PC-3 (cell line): ENCODE measurements around the gene AIFM1. TPM values are rescaled to one million over a fixed set of nuclear protein-coding genes. Genes with fewer than 3 reads are reported as not detected.
"Not testable (repeated sequence)": the region's sequence is repeated elsewhere in the genome, so short reads cannot be mapped to it uniquely, and the experiment has no call there.

ENCODE experiments used
- ATAC-seq: fragments of 200-7000 bp; cut with Tn5 transposase; 2 replicates; pipeline ENCODE4 v1.9.1; 2020; ENCODE audit warnings: mild to moderate bottlenecking, moderate library complexity
- BruUV-seq: library from RNA; stranded (reverse); fragments of 400-500 nt; replicated peaks from 2 replicates; lab custom pipeline; 2021; lab: Mats Ljungman, UMichigan
- CTCF ChIA-PET: fragments of 300-600 bp; sonication (Branson Sonifier 250); formaldehyde crosslinking; loops from one replicate; lab custom pipeline; 2022; ENCODE audit warnings: antibody characterized with exemption; lab: Charles Lee
- POLR2A ChIA-PET: fragments of 300-600 bp; sonication (Branson Sonifier 250); formaldehyde crosslinking; loops from one replicate; lab custom pipeline; 2022; ENCODE audit warnings: antibody characterized with exemption; ENCODE audit not compliant: unreplicated experiment; lab: Charles Lee
- DNase-seq: peaks from one replicate; pipeline ENCODE4 v3.0.0-alpha.2; 2015
- H2AFZ ChIP-seq: fragments of 300-600 bp; sonication (generic); 2 replicates; pipeline ENCODE4 v1.6.0; 2016; ENCODE audit warnings: antibody characterized with exemption, low read length
- H3F3A ChIP-seq: fragments of 300-600 bp; sonication (generic); one replicate; pipeline ENCODE4 v1.6.0; 2017; ENCODE audit warnings: antibody characterized with exemption, low read length, control low read depth, mild to moderate bottlenecking; ENCODE audit not compliant: unreplicated experiment
- H3K27ac ChIP-seq: fragments of 300-600 bp; sonication (generic); 2 replicates; pipeline ENCODE4 v1.5.1; 2016; ENCODE audit warnings: mild to moderate bottlenecking, low read length
- H3K27me3 ChIP-seq: fragments of 300-600 bp; sonication (generic); 2 replicates; pipeline ENCODE4 v1.6.1; 2016; ENCODE audit warnings: low read length, mixed read lengths
- H3K36me3 ChIP-seq: fragments of 300-600 bp; sonication (generic); 2 replicates; pipeline ENCODE4 v1.6.1; 2016; ENCODE audit warnings: low read depth, mixed run types, low read length, mixed read lengths
- H3K4me1 ChIP-seq: fragments of 300-600 bp; sonication (generic); 2 replicates; pipeline ENCODE4 v1.5.1; 2016; ENCODE audit warnings: low read length; ENCODE audit not compliant: insufficient read depth
- H3K4me2 ChIP-seq: fragments of 300-600 bp; sonication (generic); 2 replicates; pipeline ENCODE4 v1.6.0; 2016; ENCODE audit warnings: low read length
- H3K4me3 ChIP-seq: fragments of 300-600 bp; sonication (generic); 2 replicates; pipeline ENCODE4 v1.5.1; 2016; ENCODE audit warnings: mild to moderate bottlenecking, low read length, mixed read lengths
- H3K79me2 ChIP-seq: fragments of 300-600 bp; sonication (generic); 2 replicates; pipeline ENCODE4 v1.6.1; 2017; ENCODE audit warnings: low read length, mixed read lengths
- H3K9ac ChIP-seq: fragments of 300-600 bp; sonication (generic); 2 replicates; pipeline ENCODE4 v1.6.0; 2016; ENCODE audit warnings: mild to moderate bottlenecking, low read length
- H3K9me2 ChIP-seq: fragments of 300-600 bp; sonication (generic); replicated peaks from 2 replicates; pipeline ENCODE4 v1.6.1; 2016; ENCODE audit warnings: mixed run types, low read length, mixed read lengths
- H3K9me3 ChIP-seq: fragments of 300-600 bp; sonication (generic); 2 replicates; pipeline ENCODE4 v1.6.1; 2016; ENCODE audit warnings: low read length, mixed read lengths
- H4K20me1 ChIP-seq: fragments of 300-600 bp; sonication (generic); 2 replicates; pipeline ENCODE4 v1.6.1; 2016; ENCODE audit warnings: low read length, mixed read lengths
- CTCF ChIP-seq: fragments of 300-600 bp; sonication (generic); conservative IDR thresholded peaks from 2 replicates; pipeline ENCODE4 v1.5.1; 2017; ENCODE audit warnings: antibody characterized with exemption, low read depth, mild to moderate bottlenecking, low read length
- EZH2 ChIP-seq: fragments of 300-600 bp; sonication (generic); IDR thresholded peaks from one replicate; pipeline ENCODE4 v1.6.1; 2017; ENCODE audit warnings: antibody characterized with exemption, mild to moderate bottlenecking, low read length; ENCODE audit not compliant: unreplicated experiment
- EZH2phosphoT487 ChIP-seq: fragments of 300-600 bp; sonication (generic); IDR thresholded peaks from 2 replicates; pipeline ENCODE4 v1.6.1; 2018; ENCODE audit warnings: mild to moderate bottlenecking, antibody characterized with exemption, low read length, borderline replicate concordance
- intact Hi-C: fragments of 100-400 bp; cut with micrococcal nuclease; formaldehyde crosslinking; loops from 2 replicates; pipeline ENCODE4 v1.9.0; 2023
- total RNA-seq: library from RNA; depleted of rRNA; stranded (reverse); fragments of >200 nt; gene quantifications from 2 replicates; pipeline ENCODE4 v1.2.3, GENCODE V29; 2014

Gene AIFM1
- total RNA-seq, 1 experiment from 2014 or later, result 51.8 TPM

GRCh38 chrX:130117166-130117565 is 48.5 kb downstream of the AIFM1 start:
- H3K27me3 ChIP-seq, result no peaks in the 10 kb centered on the region
- CTCF ChIA-PET, result no interaction called here
- H3K9ac ChIP-seq, result no peak overlapping the region
- H3K4me1 ChIP-seq, result peaks cover 43% of the 10 kb centered on the region
- no peak overlapping the region for H3K4me2 ChIP-seq
- H3K9me2 ChIP-seq, result no peaks in the 10 kb centered on the region
- POLR2A ChIA-PET, result no interaction called here
- H4K20me1 ChIP-seq, result no peaks in the 10 kb centered on the region
- DNase-seq (no peak), ATAC-seq (no peak)
- H3K36me3 ChIP-seq, result no peaks in the 10 kb centered on the region
- no peaks in the 10 kb centered on the region for H3F3A ChIP-seq
- no peak overlapping the region for H2AFZ ChIP-seq
- BruUV-seq, result no TSS peak
- no peaks in the 10 kb centered on the region for H3K79me2 ChIP-seq
- no peak overlapping the region for H3K4me3 ChIP-seq
- intact Hi-C loops, result loop anchor here (10.0 kb wide), 1 partner anchor 48 kb away; the partner anchor contains the start of gene AIFM1
- no peak for TF ChIP-seq EZH2phosphoT487
- no peak for TF ChIP-seq CTCF
- no peak for TF ChIP-seq EZH2
- H3K9me3 ChIP-seq, result no peaks in the 10 kb centered on the region
- no peak overlapping the region for H3K27ac ChIP-seq

- BruUV-seq, CTCF ChIA-PET, H3K4me3 ChIP-seq, H3K9me3 ChIP-seq, H3K9me2 ChIP-seq, H3K79me2 ChIP-seq, ATAC-seq, DNase-seq, H3F3A ChIP-seq, H3K27me3 ChIP-seq, H4K20me1 ChIP-seq, H3K36me3 ChIP-seq, POLR2A ChIA-PET, H2AFZ ChIP-seq: not testable (repeated sequence)
- Histone ChIP-seq H3K4me1 (peaks cover 42% of the 10 kb centered on the region), H3K4me2 (peak overlapping the region; percentile 83; the same call in 1 of the 2 replicates), H3K27ac (peak overlapping the region; percentile 99), H3K9ac (peak overlapping the region; percentile 79; the same call in 1 of the 2 replicates)
- intact Hi-C loops, result loop anchor here (10.0 kb wide), 1 partner anchor 49 kb away; the partner anchor contains the start of gene AIFM1
Observed at GRCh38 chrX:130115119-130115885, 50.3 kb downstream of the AIFM1 start.

GRCh38 chrX:130114141-130114588 is 51.5 kb downstream of the AIFM1 start:
- BruUV-seq, result no TSS peak
- H3K9me3 ChIP-seq, result no peaks in the 10 kb centered on the region
- POLR2A ChIA-PET, result no interaction called here
- peaks cover 10% of the 10 kb centered on the region for H3K79me2 ChIP-seq
- no peak for TF ChIP-seq EZH2phosphoT487
- no peak for TF ChIP-seq EZH2
- no peak for TF ChIP-seq CTCF
- peaks cover 41% of the 10 kb centered on the region for H3K4me1 ChIP-seq
- H3K36me3 ChIP-seq, result no peaks in the 10 kb centered on the region
- peak overlapping the region; percentile 83 for H3K4me2 ChIP-seq
- no peaks in the 10 kb centered on the region for H4K20me1 ChIP-seq
- peak overlapping the region; percentile 79 for H3K9ac ChIP-seq
- H3K9me2 ChIP-seq, result no peaks in the 10 kb centered on the region
- H3K4me3 ChIP-seq, result peak overlapping the region; percentile 48; the same call in 1 of the 2 replicates
- no peaks in the 10 kb centered on the region for H3F3A ChIP-seq
- H3K27ac ChIP-seq, result peak overlapping the region; percentile 99
- peak; percentile 43 for ATAC-seq
- no peaks in the 10 kb centered on the region for H3K27me3 ChIP-seq
- peak; percentile 80 for DNase-seq
- CTCF ChIA-PET, result no interaction called here
- H2AFZ ChIP-seq, result peak overlapping the region; percentile 33; the same call in 1 of the 2 replicates
- intact Hi-C loops, result loop anchor here (10.0 kb wide), 1 partner anchor 51 kb away; the partner anchor contains the start of gene AIFM1
